ENCODE data around the gene RGS8. TPM values are rescaled to one million over a fixed set of nuclear protein-coding genes. Genes with fewer than 3 reads are reported as not detected.
A peak's percentile ranks its signal among the peaks of the same experiment; 100 is the strongest.

Gene RGS8
- polyA plus RNA-seq, 1 experiment = not detected

DNA sequence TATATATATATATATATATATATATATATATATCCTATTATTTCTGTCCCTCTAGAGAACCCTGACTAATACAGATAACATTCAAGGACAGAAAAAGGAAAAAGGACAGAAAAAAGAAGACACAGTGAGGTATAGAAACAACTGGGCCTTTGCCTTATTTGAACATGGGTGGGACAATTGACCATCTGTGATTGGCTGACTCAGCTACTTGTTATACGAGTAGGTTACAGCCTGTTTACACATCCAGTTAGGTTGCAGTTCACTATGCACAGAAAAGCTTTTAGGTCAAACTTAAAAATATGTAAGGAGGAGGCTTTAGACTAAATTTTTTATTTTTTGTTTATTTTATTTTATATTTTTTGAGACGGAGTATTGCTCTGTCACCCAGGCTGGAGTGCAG is 39.8 kb upstream of the RGS8 start:
- Histone ChIP-seq H3K27me3 (ENCODE audit: control insufficient read depth, insufficient read depth, low read length) (no peaks in the 10 kb centered on the region), H3K4me3 (ENCODE audit: low read depth, low read length) (no peak overlapping the region), H3K27ac (ENCODE audit: low read depth, low read length) (no peak overlapping the region), H3K9me3 (ENCODE audit: control insufficient read depth, insufficient read depth, low read length) (no peaks in the 10 kb centered on the region)
- POLR2A ChIA-PET = no interaction called here
- no peak for DNase-seq (ENCODE audit: low read depth, low spot score)
- CTCF ChIA-PET = no interaction called here
- TF ChIP-seq, protein P1, sequence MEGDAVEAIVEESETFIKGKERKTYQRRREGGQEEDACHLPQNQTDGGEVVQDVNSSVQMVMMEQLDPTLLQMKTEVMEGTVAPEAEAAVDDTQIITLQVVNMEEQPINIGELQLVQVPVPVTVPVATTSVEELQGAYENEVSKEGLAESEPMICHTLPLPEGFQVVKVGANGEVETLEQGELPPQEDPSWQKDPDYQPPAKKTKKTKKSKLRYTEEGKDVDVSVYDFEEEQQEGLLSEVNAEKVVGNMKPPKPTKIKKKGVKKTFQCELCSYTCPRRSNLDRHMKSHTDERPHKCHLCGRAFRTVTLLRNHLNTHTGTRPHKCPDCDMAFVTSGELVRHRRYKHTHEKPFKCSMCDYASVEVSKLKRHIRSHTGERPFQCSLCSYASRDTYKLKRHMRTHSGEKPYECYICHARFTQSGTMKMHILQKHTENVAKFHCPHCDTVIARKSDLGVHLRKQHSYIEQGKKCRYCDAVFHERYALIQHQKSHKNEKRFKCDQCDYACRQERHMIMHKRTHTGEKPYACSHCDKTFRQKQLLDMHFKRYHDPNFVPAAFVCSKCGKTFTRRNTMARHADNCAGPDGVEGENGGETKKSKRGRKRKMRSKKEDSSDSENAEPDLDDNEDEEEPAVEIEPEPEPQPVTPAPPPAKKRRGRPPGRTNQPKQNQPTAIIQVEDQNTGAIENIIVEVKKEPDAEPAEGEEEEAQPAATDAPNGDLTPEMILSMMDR (IDR thresholded peaks at IDR 0.05; ENCODE audit: low read depth, low read length) = no peak

DNA sequence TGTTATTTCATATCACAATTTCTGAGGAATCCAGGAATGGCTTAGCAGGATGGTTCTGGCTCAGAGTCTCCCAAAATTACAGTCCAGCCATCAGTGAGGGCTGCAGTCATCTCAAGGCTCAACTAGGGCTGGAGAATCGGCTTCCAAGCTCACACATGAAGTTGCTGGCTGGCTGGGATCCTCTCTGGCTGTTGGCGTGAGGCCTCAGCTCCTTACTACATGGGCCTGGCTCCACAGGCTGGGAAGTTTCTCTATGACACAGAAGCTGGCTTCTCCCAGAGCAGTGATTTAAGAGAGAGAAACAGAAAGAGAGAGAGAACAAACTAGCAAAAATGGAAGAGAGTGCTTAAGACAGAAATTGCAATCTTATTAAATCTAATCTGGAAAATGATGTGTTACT is 38.8 kb upstream of the RGS8 start:
- H3K9me3 ChIP-seq (ENCODE audit: control insufficient read depth, insufficient read depth, low read length) = no peaks in the 10 kb centered on the region
- no peak overlapping the region for H3K27ac ChIP-seq (ENCODE audit: low read depth, low read length)
- DNase-seq (ENCODE audit: low read depth, low spot score) = no peak
- no peak overlapping the region for H3K4me3 ChIP-seq (ENCODE audit: low read depth, low read length)
- ChIA-PET CTCF (no interaction called here), POLR2A (no interaction called here)
- no peaks in the 10 kb centered on the region for H3K27me3 ChIP-seq (ENCODE audit: control insufficient read depth, insufficient read depth, low read length)
- TF ChIP-seq, protein P1 (IDR thresholded peaks at IDR 0.05; ENCODE audit: low read depth, low read length) = no peak

DNA sequence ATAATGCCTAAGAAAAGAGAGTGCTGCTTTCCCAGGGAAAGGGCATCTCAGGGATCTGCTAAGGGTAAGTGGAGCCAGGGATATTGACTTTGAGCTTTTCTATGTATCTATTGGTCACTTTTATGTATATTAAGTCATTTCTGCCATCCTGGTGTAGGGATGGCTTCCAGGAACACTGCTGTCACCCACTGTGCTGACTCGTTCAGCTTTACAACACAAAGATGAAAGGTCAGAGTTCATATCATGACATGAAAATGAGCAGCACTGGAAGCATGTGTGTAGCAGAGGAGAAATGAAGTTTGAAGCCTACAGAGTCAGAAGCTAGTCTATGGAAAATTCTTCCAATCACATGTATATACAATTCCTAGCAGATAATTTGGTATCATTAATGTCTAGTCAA is 37.1 kb upstream of the RGS8 start:
- Histone ChIP-seq H3K27me3 (ENCODE audit: control insufficient read depth, insufficient read depth, low read length) (no peaks in the 10 kb centered on the region), H3K9me3 (ENCODE audit: control insufficient read depth, insufficient read depth, low read length) (no peaks in the 10 kb centered on the region), H3K27ac (ENCODE audit: low read depth, low read length) (no peak overlapping the region), H3K4me3 (ENCODE audit: low read depth, low read length) (no peak overlapping the region)
- no peak for DNase-seq (ENCODE audit: low read depth, low spot score)
- TF ChIP-seq, protein P1 (IDR thresholded peaks at IDR 0.05; ENCODE audit: low read depth, low read length) = no peak
- CTCF ChIA-PET = no interaction called here
- POLR2A ChIA-PET = interaction anchor here (0.6 kb wide), 1 partner anchor 26 kb away, joined by 4 read pairs; no protein-coding TSS in a partner anchor

DNA sequence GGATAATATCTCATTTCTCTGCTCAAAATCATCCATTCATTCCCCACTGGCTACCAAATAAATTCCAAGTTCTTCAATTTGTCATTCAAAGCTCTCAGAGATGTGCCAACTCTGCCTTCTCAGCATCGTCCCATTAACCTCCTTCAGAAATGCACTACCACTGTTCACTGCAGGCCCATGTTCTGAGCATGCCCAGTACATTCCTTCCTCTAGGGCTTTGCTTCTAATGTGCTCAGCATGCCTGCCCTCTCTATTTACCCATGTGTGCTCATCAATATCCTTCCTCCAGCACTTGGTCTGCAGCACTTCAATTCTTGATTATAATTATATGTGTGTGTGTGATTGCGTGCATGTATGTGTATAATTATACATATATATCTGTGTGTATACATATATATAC is 36.1 kb upstream of the RGS8 start:
- ChIA-PET POLR2A (no interaction called here), CTCF (interaction anchor here (0.8 to 1.1 kb wide), 3 partner anchors 9 to 63 kb away, joined by 3 to 5 read pairs (median 5); no protein-coding TSS in a partner anchor)
- Histone ChIP-seq H3K9me3 (ENCODE audit: control insufficient read depth, insufficient read depth, low read length) (no peaks in the 10 kb centered on the region), H3K27ac (ENCODE audit: low read depth, low read length) (no peak overlapping the region), H3K27me3 (ENCODE audit: control insufficient read depth, insufficient read depth, low read length) (no peaks in the 10 kb centered on the region), H3K4me3 (ENCODE audit: low read depth, low read length) (no peak overlapping the region)
- DNase-seq (ENCODE audit: low read depth, low spot score) = no peak
- TF ChIP-seq, protein P1 (IDR thresholded peaks at IDR 0.05; ENCODE audit: low read depth, low read length) = peak; percentile 49

DNA sequence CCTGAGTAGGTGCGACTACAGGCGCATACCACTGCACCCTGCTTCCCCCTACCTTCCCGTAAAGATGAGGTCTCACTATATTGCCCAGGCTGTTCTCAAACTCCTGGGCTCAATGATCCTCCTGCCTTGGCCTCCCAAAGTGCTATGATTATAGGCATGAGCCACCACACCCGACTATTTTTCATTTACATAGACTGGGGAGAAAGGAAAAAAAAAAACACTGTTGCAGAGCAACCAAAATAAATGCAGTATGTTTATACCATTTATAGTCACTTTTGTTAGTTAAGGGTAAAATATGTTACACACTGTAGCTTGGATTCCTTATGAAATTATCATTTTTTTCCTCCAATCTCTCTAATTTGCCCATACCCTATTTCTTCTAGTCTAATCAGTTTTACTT is 35.2 kb upstream of the RGS8 start:
- no peak overlapping the region for H3K27ac ChIP-seq (ENCODE audit: low read depth, low read length)

More for the DNA sequence above, 35.2 kb upstream of the RGS8 start:
- CTCF ChIA-PET = interaction anchor here (0.8 to 1.1 kb wide), 3 partner anchors 8 to 64 kb away, joined by 3 to 5 read pairs (median 5); no protein-coding TSS in a partner anchor
- no peaks in the 10 kb centered on the region for H3K27me3 ChIP-seq (ENCODE audit: control insufficient read depth, insufficient read depth, low read length)
- POLR2A ChIA-PET = no interaction called here
- TF ChIP-seq, protein P1 (IDR thresholded peaks at IDR 0.05; ENCODE audit: low read depth, low read length) = no peak
- DNase-seq (ENCODE audit: low read depth, low spot score) = no peak
- H3K4me3 ChIP-seq (ENCODE audit: low read depth, low read length) = no peak overlapping the region
- no peaks in the 10 kb centered on the region for H3K9me3 ChIP-seq (ENCODE audit: control insufficient read depth, insufficient read depth, low read length)
